Myocyte (in vitro differentiated cells): ENCODE results near the gene BCAS1. TPM values are rescaled to one million over a fixed set of nuclear protein-coding genes. Genes with fewer than 3 reads are reported as not detected.

ENCODE experiments used
- DNase-seq: peaks from one replicate; pipeline ENCODE4 v3.0.0-alpha.2; 2012; ENCODE audit warnings: low read depth
- total RNA-seq: library from RNA; depleted of rRNA; stranded (reverse); fragments of >200 nt; gene quantifications from 2 replicates; pipeline ENCODE4 v1.2.3, GENCODE V29; 2014

Gene BCAS1
- total RNA-seq, 1 donor from 2014 or later = 5.0 TPM

GRCh38 chr20:53914781-53915445, 155.5 kb downstream of the BCAS1 start:
- DNase-seq = peak; percentile 56

- peak; percentile 79 for DNase-seq
These were observed 156.2 kb downstream of the BCAS1 start for GRCh38 chr20:53914091-53914780.

GRCh38 chr20:53911301-53911700, 159.1 kb downstream of the BCAS1 start:
- DNase-seq = no peak

GRCh38 chr20:53910351-53911002, 159.9 kb downstream of the BCAS1 start:
- DNase-seq = no peak

- no peak for DNase-seq
These were observed 162.2 kb downstream of the BCAS1 start for GRCh38 chr20:53907968-53908751.

GRCh38 chr20:53905820-53906191, 164.6 kb downstream of the BCAS1 start:
- DNase-seq = no peak

- DNase-seq = no peak
These were observed 165.2 kb downstream of the BCAS1 start for GRCh38 chr20:53905019-53905819.

GRCh38 chr20:53904261-53904660, 166.1 kb downstream of the BCAS1 start:
- no peak for DNase-seq

- DNase-seq = no peak
These were observed 166.8 kb downstream of the BCAS1 start for GRCh38 chr20:53903652-53903987.

GRCh38 chr20:53902968-53903651, 167.3 kb downstream of the BCAS1 start:
- DNase-seq = no peak

- no peak for DNase-seq
These were observed 168.8 kb downstream of the BCAS1 start for GRCh38 chr20:53901497-53902096.

GRCh38 chr20:53901064-53901463, 169.3 kb downstream of the BCAS1 start:
- DNase-seq = peak; percentile 22

GRCh38 chr20:53900380-53900999, 169.9 kb downstream of the BCAS1 start:
- DNase-seq = peak; percentile 32

- DNase-seq = peak; percentile 99
These were observed 170.8 kb downstream of the BCAS1 start for GRCh38 chr20:53899351-53900167.

- no peak for DNase-seq
These were observed 171.8 kb downstream of the BCAS1 start for GRCh38 chr20:53898556-53898931.

- DNase-seq = no peak
These were observed 172.4 kb downstream of the BCAS1 start for GRCh38 chr20:53897884-53898555.

- DNase-seq = no peak
These were observed 173.7 kb downstream of the BCAS1 start for GRCh38 chr20:53896647-53897046.

GRCh38 chr20:53896041-53896440, 174.4 kb downstream of the BCAS1 start:
- no peak for DNase-seq
